Vagina (tissue), 2 donors: ENCODE data around the gene CRADD.

ENCODE experiments used
- POLR2A ChIP-seq, 2 donors: fragments of 450-650 bp; IDR thresholded peaks; one replicate each; pipeline ENCODE4 v1.6.1; 2017; ENCODE audit warnings: antibody characterized with exemption in 2 of 2, mild to moderate bottlenecking in 2 of 2, moderate library complexity in 2 of 2
- POLR2AphosphoS5 ChIP-seq, 2 donors: sonication (generic); formaldehyde crosslinking; IDR thresholded peaks; one replicate each; pipeline ENCODE4 v1.9.0; 2017; ENCODE audit warnings: antibody characterized with exemption in 2 of 2, mild to moderate bottlenecking in 2 of 2, low read depth in 1 of 2; ENCODE audit not compliant: insufficient read depth in 1 of 2
- TF ChIP-seq, protein P1 (sequence below), 3 experiments: fragments of 450-650 bp in 2 of 3; fragments of 200-600 bp in 1 of 3; sonication (generic) in 1 of 3; IDR thresholded peaks; one replicate each; pipeline ENCODE4 v1.5.1; 2017 to 2019; ENCODE audit warnings: antibody characterized with exemption in 3 of 3, mild to moderate bottlenecking in 2 of 3, moderate library complexity in 2 of 3

DNA sequence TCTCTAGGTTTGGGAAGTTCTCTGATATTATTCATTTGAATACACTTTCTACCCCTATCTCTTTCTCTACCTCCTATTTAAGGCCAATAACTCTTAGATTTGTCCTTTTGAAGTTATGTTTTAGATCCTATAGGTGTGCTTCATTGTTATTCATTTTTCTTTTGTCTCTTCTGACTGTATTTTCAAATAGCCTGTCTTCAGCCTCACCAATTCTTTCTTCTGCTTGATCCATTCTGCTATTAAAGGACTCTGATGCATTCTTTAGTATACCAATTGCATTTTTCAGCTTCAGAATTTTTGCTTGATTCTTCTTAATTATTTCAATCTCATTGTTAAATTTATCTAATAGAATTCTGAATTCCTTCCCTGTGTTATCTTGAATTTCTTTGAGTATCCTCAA lies 199.2 kb downstream of the CRADD start:
- TF ChIP-seq, protein P1, sequence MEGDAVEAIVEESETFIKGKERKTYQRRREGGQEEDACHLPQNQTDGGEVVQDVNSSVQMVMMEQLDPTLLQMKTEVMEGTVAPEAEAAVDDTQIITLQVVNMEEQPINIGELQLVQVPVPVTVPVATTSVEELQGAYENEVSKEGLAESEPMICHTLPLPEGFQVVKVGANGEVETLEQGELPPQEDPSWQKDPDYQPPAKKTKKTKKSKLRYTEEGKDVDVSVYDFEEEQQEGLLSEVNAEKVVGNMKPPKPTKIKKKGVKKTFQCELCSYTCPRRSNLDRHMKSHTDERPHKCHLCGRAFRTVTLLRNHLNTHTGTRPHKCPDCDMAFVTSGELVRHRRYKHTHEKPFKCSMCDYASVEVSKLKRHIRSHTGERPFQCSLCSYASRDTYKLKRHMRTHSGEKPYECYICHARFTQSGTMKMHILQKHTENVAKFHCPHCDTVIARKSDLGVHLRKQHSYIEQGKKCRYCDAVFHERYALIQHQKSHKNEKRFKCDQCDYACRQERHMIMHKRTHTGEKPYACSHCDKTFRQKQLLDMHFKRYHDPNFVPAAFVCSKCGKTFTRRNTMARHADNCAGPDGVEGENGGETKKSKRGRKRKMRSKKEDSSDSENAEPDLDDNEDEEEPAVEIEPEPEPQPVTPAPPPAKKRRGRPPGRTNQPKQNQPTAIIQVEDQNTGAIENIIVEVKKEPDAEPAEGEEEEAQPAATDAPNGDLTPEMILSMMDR (IDR thresholded peaks at IDR 0.05), result no peak
- TF ChIP-seq POLR2AphosphoS5 (IDR thresholded peaks at IDR 0.05; ENCODE audit: insufficient read depth in 1 of 2, low read depth in 1 of 2) (no peak), POLR2A (IDR thresholded peaks at IDR 0.05) (no peak)
